GM18499 (cell line): ENCODE data around the gene CRYBG1.

Experiments used
- ATAC-seq: cut with Tn5 transposase; IDR thresholded peaks from one replicate; pipeline ENCODE4 v1.9.1; 2021; ENCODE audit warnings: moderate number of reproducible peaks; ENCODE audit not compliant: insufficient read depth, unreplicated experiment

The CRYBG1 gene

DNA sequence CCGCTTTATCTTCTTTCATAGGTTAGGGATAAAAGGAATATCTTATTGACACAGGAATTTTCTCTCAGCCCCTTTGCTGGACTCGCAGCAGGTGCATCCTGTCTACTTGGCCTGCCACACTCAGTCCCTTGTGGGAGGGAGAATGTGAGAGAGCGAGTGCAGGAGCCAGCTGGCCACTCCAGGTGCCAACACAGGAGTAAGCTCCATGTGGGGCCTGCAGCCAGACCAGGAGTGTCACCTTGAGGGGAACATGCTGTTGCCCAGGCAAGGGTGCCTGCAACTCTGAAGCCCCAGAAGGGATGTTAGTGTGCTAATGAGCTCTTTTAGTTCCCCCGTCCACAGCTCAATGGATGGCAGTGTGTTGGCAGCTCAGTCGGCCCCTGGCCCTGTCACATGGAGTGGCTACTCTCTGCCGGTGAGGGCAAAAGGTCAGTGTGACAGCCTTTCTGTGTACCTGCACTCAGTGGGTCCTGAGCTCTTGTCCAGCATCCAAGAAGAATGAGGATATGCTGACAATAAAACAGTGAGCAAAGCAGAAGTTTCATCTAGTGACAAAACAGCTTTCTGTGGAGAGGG is 57.1 kb downstream of the CRYBG1 start:
- ATAC-seq, result no peak

DNA sequence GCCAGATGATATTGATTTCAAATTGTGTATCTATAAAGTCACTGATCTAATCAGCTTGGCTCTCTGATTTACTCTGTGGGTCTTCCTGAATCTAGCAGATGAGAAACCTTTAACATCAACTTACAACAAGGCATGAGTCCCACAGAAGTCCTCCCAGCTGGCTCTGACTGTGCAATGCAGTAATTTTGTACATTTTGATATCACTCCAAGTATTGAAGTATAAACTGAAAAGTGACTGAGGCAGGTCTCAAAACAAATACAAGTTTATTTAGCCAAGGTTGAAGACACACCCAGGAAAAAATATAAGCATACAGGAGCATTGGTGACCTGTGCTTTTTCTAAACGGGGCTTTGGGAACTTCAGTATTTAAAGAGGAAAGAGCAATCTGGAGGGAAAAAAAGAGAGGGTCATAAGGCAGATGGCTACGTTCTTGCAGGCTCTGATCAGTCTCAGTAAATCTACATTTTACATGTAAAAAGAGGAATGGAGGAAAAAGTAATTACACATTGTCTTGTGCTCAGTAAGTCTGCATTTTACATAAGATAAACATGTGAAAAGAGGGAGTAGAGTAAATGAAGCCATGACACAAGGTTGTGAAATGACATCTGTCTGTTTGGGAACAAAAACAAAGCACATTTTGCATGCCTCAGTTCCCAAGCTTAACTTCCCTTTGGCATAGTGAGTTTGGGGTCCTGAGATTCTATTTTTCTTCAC is 59.5 kb downstream of the CRYBG1 start:
- no peak for ATAC-seq

DNA sequence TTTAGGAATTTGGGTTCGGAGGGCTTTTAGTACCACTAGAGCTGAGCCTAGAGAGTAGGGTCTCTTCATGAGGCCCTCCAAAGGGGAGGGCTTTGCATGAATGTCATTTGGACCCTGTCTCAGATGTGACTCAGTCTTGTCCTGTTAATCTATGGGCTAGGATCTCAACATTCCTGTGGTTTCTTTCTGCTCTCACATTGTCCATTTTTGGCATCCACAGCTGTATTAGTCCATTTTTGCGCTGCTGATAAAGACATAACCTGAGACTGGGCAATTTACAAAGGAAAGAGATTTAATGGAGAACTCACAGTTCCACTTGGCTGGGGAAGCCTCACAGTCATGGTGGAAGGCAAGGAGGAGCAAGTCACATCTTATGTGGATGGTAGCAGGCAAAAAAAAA is 61.0 kb downstream of the CRYBG1 start:
- ATAC-seq, result no peak

DNA sequence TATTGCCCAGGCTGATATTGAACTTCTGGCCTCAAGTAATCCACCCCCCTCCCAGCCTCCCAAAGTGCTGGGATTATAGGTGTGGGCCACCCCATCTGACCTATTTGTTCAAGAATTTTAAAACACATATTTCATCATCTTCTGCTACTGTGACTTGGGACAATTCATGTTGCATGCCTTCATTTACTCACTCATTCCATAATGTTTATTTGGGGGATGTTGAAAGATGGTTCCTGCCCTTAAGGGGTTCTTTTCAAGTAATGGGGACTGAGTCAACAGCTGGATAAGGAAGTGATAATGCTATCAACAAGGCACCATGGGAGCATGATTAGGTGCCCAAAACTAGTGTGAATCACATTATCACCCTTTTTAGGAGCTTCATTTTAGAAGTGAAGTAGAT is 62.0 kb downstream of the CRYBG1 start:
- ATAC-seq, result no peak

DNA sequence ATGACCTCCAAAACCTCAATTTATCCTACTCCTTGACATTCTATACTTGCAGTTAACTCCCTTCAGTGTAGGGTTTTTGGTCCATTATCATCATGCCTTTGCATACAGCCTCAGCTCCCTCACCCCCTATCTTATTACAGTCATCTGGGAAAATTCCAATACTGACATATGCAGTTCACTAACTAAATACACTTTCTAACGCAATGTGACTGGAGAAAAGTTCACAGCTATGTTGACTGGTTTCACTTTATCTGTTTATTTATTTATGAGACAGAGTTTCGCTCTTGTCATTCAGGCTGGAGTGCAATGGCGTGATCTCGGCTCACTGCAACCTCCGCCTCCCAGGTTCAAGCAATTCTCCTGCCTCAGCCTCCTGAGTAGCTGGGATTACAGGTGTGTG is 64.9 kb downstream of the CRYBG1 start:
- ATAC-seq, result no peak

DNA sequence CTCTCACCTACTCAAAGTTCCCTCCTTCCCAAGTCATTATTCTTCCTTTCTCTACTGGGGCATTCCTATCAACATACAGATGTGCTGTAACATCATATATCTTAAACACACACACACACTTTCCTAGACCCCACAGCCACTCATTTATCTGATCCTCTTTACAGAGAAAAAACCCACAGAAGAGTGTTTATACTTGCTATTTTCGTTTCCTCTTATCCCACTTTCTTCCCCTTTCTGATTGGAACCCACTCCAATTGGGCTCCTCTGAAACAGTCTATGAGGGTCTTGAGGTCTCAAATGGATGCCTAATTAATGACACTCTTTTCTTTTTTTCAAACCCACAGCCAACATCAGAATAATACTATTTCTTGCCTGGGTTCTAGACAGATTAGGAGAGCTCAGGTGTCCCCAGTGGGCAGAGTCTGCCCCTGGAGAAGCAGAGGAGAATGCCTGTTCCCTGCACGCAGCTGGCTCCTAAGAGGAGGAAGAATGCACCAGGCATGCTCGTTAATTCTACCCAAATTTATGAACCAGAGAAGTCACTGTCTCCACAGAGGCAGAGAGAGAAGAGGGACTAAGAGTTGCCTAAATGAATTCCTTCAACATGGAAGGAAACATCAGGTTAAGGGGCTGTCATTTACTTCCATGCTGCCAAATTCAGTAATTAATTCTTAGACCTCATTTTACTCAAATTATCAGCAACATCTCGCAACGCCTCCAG is 65.9 kb downstream of the CRYBG1 start:
- ATAC-seq, result no peak

DNA sequence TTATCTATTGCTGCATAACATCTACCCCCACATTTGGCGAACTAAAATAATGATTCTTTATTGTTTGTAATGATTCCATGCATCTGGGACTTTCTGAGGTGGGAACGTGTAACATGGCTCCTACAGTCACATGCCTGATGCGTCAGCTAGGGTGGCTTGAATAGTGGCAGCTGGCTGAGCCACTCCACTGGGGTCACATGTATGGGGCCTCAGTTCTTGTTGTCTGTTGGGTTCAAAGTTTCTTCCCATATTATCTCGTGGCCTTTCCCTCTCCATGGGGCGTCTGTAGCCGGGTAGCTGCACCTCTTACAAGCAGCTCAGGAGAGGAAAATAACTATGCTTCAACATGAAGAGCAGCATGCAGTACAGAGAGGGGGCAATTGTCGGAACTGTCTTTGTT is 69.9 kb downstream of the CRYBG1 start:
- ATAC-seq, result no peak

DNA sequence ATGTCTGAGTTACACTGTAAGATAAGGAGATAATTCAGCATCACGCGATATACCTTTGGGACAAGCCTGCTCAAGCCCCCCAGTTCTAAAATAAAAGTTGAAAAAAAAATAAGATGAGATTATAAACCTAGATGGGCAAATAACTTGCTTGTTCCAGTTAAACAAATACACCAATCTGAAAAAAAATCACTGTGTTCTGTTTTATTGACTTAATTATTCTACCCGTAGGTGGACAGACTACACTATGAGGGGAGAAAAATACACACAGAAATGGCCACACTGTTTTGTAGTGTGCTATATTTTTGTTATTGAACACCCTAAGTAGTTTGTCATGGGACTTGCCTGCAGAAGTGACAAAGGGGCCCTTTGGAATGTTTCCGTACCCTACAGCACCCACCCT is 70.9 kb downstream of the CRYBG1 start:
- no peak for ATAC-seq

DNA sequence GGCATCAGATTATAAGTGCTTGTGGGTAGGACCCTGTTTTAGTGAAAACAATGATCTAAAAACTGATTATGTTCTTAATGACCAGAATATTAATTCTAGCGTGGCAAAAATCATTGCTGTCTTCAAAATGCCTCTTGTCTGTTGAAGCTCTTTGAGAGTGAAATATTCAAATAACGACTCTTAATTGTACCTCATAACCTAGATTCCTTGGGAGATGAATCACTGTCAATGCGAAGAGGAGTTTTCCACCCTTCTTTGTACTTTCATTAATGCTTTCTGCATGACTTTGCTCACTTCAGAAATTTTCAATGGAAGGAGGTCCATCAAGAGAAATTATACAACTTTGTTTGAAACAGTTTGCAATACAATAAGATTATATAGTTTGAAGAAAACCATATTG is 71.5 kb downstream of the CRYBG1 start:
- ATAC-seq, result no peak

DNA sequence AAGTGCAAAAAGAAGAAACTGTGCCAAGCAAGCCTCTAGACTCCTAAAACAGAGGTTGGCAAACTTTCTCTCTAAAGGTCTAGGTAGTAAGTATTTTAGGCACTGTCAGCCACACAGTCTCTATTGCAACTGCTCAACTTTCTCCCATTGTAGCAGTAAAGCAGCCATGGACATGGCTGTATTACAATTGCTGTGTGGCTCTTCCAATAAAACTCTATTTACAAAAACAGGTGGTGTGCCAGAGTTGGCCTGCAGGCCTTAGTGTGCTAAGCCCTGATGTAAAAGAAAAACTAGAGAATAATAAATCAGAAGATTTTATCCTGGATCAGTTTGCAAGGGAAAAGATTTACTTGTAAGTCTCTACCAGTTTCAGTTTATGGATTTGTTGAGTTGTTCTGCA is 74.0 kb downstream of the CRYBG1 start:
- ATAC-seq, result no peak

DNA sequence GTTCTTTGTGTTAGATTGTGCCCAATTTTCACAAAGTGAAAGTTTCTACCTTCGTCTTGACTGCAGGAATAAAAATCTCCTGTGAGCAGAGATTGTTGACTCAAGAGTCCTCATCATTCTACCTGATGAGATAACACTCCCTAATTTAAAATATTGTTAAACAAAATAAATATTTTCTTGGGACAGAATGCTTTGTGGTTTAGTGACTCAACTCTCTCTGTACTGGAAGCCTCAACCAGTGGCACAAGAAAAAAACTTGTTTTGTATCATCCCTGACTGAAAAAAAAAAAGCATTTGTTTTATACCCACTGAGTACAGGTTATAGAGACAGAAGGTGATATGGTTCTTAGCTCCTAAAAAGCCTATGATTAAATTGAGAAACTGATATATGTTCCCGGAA is 78.9 kb downstream of the CRYBG1 start:
- ATAC-seq, result no peak

DNA sequence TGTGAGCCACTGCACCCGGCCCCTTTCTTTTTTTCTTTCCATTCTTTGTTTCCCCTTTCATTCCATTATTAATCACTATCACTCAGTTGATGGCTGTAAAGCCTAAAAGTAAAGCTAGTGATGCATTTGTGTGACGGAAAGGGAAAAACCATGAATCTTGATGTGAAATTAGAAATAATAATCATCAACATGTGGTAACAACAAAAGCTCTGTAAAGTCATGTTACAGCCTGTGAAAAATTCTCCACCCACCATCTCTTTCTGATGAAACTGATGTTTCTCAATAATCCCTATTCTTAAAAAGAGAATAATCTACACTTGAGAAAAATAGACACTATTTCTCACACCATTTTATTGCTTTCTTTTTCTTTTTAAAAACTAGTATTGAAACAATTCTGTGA is 80.0 kb downstream of the CRYBG1 start:
- ATAC-seq, result no peak

DNA sequence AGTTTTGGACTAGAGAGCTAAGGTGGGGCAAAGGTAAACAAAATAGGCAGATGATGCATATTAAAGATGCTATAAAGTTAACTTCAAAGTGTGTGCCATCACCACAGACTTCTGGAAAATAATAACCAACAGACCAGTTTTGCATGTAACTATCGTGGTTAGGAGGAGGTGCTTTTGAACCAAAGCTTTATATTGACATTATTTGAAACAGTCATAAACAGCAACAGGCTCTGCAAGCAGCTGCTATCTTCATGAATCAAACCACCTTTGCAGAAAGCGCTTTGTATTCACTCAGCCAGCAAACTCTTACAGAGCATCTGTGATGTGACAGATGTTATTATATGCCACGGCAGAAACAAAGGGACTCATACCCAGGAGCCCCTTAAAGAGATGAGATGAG is 81.9 kb downstream of the CRYBG1 start:
- ATAC-seq, result no peak

DNA sequence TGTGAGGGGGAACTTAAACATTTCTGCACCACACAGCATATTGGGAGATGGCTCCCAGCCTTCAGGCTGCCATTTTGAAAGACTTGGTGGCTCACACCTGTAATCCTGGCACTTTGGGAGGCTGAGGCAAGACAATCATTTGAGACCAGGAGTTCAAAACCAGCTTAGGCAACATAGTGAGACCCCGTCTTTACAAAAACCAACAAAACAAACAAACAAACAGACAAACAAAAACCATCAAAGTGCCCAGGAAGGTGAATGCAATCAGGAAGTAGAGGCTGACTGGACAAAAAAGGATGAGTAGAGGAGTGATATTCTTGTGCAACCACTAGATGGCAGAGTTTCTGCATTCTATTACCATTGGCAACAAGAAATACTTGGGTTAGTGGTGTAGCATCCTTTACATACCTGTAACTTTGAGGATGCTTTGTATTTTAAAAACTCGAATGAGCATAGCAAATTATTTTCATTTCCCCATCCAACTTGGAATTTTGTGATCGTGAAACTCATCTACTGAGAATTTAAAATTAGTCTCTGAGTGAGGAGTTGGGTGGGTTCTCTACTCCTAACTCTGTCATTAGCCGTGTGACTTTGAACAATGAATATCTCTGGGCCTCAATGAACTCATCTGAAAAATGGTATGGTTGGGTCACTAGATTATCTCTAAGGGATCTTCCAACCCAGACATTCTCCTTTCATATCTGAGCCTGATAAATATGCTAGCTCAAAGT is 84.4 kb downstream of the CRYBG1 start:
- ATAC-seq, result peak; percentile 57

DNA sequence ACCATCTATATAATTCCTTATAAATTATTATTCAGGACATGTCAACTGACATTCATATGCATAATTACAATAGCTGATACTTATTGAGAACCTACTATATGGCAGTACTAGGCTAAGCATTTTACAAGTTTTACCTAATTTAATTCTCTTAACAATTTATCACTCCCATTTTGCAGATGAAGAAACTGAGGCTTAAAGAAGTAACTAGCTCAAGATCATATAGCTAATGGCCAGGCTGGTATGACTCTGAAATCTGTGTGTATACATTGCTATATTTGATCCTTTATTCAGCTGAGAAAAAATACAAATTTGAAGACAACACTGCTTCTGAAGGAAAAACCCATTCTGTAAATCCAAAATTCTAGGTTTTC is 85.0 kb downstream of the CRYBG1 start:
- no peak for ATAC-seq

DNA sequence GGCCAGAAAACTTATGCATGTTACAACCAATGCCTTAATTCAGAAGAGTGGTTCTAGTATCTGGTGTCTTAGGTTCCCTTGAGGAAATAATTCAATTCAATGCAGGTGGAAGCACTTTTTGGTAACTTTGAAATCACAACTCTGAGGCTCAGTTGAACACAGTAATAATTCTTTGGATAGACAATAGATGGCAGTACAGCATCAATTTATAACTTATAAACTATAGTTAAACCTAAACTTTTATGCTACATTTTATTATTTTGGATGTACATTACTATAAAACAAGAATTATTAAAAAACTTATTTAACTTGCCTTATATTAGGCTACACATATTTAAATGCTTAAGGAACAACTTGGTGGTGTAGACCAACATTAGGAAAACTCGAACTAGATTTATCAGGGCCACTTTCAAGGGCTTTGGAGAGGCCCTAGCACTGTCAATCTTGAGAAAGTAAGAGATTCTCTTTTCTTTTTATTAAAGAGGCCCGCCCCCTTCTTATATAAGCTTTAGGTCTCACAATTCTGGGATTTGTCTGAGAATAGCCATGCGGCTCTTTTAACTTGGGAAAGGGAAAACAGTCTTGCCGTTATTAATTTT is 85.9 kb downstream of the CRYBG1 start:
- no peak for ATAC-seq

DNA sequence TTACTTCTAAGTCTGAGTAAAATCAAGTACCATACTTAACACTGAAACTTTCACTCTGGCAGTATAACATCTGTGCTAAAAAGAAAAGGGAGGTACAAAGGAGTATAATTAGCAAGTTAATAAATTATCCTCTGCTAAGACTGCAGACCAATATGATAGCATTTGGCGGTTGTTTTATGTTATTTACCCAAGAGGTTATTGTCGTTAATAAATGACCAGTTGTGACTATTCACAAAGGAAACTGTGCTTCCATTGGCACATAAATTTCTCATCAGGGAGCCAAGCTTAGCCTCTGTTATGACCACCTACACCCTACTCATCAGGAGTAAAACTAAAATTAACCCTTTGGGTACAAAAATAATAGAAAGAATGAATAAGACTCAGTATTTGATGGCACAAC is 86.5 kb downstream of the CRYBG1 start:
- ATAC-seq, result no peak

DNA sequence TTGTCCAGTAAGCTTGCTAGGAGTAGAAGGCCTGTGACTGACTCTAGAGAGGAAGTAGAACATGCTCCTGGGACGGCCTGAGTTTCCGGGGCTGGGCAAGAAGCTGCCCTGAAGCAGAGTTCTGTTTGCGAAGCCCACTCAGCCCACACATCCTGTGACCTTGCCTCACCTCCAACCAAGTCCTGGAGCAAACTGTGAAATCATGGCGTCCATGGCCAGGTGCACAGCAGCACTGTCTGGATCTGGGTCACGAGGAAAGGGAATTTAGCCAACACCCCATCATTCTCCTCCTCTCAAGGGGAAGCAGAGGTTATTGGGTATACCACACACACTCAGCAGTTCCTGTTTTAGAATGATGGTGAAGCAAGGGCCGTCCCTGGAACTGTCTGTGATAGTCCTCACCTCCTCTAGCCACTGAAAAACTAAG is 87.5 kb downstream of the CRYBG1 start:
- ATAC-seq, result peak; percentile 34

DNA sequence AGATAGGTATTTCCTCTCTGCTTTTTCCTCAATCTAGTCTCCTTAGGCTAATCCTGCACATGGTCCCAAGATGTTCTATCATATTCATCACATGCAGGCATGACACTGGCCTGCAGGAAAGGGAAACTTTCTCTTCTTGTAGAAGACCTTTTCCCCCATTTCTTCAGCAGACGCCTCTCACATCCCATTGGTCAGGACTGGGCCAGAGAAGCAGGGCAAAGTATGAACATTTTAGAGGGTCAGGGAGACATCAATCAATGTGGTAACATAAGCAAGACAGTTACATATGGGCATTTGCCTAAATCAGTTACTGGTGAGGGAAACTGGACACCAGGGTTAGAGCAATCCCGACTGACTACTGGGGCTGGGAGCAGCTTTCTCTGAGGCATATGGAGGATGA is 90.1 kb downstream of the CRYBG1 start:
- no peak for ATAC-seq

DNA sequence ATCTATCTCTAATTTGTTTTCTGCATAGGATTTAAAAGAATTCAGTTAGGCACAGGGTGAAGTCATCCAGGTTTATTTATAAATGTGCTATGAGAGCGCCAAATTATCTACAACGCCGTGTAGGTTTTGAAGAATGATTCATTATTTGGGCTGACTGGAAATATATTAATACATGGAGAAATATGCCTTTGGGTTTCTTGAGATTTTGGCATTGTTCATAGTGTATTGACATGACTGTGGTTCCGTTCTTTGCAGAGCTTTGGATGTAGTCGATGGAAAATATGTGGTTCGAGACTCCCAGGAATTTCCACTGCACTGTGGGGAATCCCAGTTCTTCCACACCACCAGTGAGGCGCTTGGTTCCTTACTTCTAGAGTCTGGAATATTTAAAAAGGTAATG is 90.9 kb downstream of the CRYBG1 start:
- no peak for ATAC-seq

DNA sequence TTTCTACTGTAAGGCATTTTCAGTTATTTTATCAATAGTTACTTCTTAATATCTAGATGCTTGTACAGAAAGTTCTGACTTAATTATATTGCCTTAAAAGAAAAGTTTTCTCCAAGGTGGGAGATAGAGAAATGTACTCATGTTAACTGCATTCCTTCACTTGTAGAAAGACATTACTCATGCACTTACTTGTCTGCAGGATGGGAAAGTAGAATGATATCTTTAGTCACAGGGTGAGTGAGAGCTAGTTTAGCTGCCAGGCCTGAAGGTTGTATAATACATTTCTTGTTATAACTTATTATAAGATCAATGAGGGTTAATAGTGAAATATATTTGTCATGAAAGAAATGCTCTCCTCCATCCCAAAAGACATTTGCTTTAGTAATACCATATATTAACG is 92.1 kb downstream of the CRYBG1 start:
- no peak for ATAC-seq
